GM12872 (cell line): ENCODE measurements around the gene MORN4.
A peak's percentile ranks its signal among the peaks of the same experiment; 100 is the strongest.

Source experiments
- TF ChIP-seq, protein P1 (sequence below): IDR thresholded peaks from 3 replicates; pipeline ENCODE4 v1.5.1; 2011; ENCODE audit warnings: low read depth, mild to moderate bottlenecking, low read length, moderate library complexity; ENCODE audit not compliant: insufficient read depth

Gene MORN4

DNA sequence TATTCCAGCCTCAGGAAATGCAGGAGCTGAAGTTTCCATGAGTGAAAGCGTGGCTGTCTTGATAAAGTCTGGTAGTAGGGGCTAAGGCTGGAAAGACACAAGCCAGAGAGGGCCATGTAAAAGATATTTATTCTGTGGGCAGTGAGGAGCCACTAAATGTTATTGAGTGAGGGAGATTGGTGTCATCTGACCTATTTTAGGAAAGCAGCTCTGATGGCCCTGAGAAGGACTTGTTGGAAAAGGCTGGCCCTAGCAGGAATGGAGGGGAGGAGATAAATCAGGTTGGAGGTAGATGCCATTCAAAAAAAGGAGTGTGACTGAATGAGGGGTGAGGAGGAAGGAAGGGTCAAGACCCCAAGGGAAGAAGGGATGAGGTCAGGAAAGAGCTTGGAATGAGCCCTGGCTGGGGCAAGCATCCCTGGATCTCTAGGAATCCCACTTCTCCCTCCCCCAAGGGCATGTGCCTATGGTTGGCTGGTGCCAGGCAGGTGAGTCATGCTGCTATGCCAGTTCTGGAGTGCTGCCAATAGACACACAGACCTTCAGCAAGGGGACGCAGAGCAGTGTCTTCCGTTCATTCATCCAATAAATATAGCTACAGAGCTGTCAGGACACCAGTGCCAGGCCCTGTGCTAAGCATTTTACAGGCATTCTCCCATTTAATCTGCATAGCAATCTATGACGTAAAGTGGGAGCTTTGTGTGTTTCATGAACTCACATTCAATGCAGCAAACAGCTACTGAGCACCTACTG, 58.8 kb downstream of the MORN4 start:
- TF ChIP-seq, protein P1, sequence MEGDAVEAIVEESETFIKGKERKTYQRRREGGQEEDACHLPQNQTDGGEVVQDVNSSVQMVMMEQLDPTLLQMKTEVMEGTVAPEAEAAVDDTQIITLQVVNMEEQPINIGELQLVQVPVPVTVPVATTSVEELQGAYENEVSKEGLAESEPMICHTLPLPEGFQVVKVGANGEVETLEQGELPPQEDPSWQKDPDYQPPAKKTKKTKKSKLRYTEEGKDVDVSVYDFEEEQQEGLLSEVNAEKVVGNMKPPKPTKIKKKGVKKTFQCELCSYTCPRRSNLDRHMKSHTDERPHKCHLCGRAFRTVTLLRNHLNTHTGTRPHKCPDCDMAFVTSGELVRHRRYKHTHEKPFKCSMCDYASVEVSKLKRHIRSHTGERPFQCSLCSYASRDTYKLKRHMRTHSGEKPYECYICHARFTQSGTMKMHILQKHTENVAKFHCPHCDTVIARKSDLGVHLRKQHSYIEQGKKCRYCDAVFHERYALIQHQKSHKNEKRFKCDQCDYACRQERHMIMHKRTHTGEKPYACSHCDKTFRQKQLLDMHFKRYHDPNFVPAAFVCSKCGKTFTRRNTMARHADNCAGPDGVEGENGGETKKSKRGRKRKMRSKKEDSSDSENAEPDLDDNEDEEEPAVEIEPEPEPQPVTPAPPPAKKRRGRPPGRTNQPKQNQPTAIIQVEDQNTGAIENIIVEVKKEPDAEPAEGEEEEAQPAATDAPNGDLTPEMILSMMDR: no peak

DNA sequence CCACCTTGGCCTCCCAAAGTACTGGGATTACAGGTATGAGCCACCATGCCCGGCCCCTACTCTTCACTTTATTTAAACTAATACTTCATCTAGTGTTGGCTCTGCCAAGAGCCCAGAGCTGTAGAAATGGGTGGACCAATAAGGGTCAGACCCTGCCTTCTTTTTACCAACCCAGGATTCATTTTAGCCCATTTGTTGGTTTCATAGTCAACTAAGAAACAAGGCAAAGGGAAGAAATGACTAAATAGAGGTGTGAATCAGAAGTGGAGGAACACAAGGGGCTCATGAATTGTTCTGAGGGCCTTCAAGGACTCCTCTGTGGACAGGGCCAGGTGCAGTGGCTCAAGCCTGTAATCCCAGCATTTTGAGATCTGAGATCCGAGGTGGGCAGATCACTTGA, 59.6 kb downstream of the MORN4 start:
- TF ChIP-seq, protein P1: no peak

DNA sequence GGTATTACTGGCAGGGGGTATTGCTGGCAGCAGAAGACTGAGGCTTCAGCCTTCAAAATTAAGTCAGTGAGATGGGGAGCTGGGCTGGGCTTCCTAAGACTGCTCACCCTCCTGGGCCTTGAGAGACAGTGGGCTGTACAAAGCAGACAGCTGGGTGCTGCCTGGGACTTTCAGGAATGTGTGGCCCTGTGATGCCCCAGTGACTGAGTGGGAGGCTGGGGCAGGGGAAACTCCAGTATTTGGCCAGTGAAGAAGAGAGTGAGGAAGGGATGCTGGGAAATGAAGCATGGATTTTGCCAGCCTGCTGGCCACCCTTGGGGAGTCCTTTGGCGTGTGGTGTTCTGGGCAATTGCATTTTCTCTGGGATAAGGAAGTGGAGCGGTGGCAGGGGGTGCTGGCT, 60.3 kb downstream of the MORN4 start:
- TF ChIP-seq, protein P1: no peak

DNA sequence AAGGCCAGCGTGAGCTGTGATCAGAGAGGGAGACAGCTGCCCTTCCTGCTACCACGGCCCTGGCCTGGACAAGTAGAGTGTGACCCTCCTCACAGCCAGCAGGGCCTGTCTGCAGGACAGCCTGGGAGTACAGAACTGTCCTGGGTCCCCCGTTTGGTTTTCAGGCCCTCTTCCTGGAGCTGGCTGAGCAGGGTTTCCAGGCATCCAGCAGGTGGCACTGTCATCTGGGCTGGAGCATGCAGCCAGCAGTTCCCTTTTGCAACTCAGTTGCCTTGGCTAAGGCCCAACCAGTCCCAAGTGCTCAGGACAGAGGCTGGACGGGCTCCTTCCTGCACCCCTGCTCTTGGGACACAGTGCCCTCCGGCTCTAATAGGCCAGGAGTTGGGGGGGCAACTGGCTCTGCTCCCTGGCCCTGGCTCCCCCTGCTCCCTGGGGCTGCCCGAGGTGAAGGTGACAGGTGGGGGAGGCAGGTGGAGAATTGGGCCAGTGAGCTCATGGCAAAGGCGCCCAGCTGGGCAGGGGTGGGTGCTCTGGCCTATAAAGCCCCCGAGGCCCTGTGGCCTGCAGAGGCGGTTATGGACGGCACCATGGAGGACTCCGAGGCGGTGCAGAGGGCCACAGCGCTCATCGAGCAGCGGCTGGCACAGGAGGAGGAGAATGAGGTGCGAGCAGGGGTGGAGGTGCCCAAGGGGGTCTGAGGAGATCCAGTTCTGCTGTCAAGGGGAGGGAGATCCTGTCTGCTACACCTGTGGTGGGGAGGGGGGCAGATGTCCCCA, 60.9 kb downstream of the MORN4 start, which contains the start of gene ANKRD2:
TSS of gene ANKRD2 (plus strand) at position 566 of the 776 bp plus-strand sequence. CDS start at position 576, 10 bp downstream.
- TF ChIP-seq, protein P1: peak; percentile 97

DNA sequence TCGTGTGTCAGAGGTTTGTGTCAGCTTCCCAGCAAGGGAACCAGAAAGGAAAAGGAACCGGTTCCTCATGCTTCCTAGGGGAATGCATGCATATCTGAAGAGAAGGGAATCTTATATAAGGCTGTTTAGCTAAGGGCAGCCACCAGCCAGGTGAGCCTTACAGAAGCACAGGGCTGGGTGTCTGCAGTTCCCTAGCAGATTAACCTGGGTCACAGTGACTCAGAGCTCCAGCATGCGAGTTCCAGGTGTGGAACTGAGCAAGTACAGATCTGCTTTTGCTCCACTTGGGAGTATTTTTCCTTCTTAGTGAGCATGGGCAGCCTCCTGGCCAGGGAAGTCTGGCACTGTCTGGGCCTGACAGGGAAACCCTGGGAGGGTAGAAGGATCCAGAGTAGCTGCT, 61.7 kb downstream of the MORN4 start:
- TF ChIP-seq, protein P1: no peak

DNA sequence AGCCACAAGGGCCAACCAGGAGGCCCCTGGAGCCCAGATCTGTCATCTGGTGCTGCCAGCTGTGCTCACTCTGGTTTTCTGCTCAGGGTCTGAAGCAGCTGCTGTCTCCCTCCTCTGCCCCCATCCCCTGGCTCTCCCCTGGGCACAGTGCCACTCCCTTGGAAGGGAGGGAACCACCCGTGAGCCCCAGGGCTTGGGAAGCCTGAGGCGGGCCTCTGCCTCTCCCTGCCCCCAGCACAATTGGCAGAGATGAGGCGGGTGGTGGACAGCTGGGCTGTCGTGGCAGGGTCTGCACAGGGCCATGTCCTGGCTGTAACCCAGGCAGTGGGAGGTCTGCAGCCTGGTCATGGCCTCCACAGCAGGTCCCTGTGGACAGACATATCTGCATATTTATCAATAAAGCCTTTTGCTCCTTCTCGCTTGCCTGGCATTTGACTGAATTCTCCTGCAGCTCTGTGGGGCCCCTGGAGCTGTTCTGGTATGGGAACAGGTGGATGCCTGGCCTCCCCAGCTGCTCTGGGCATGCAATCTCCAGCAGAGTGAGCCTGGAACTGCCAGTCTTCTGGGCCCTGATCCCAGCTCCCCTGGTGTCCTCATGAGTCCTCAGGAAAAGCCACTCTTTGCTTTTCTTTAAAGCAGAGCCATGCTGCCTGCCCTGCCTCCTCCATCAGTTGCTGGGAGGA, 62.4 kb downstream of the MORN4 start:
- TF ChIP-seq, protein P1: no peak
